ENCODE results near the gene AGAP2.

DNA sequence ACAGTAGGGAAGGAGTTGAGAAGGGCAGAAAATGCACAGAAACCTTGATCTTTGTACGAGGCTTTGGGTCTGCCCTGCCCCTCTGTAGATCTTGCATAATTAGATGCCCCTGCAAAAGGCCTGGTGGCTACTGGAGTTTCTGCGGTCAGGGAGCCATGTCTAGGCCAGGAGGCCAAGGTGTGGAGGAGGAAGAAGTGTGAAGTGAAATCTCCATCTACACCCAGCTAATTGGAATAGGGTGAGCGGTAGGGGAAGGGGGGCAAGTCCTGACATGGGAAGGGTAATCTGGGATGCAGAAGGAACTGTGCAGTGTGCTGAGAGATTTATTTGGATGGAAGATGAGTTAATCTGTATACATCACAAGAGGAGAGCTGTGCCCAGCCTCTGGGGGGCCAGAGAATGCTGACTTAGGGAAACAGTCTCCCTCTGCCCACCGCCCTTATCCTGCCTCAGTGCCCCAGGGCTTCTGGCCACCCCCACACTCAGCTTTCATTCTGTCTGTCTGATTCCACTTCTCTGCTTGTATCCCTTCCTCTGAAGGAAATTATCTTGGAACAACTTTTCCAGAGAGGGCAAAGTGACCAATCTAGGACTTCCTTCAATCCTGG, 23.0 kb upstream of the AGAP2 start:
- TF ChIP-seq, protein P1, sequence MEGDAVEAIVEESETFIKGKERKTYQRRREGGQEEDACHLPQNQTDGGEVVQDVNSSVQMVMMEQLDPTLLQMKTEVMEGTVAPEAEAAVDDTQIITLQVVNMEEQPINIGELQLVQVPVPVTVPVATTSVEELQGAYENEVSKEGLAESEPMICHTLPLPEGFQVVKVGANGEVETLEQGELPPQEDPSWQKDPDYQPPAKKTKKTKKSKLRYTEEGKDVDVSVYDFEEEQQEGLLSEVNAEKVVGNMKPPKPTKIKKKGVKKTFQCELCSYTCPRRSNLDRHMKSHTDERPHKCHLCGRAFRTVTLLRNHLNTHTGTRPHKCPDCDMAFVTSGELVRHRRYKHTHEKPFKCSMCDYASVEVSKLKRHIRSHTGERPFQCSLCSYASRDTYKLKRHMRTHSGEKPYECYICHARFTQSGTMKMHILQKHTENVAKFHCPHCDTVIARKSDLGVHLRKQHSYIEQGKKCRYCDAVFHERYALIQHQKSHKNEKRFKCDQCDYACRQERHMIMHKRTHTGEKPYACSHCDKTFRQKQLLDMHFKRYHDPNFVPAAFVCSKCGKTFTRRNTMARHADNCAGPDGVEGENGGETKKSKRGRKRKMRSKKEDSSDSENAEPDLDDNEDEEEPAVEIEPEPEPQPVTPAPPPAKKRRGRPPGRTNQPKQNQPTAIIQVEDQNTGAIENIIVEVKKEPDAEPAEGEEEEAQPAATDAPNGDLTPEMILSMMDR (IDR thresholded peaks at IDR 0.05), result no peak
- TF ChIP-seq EP300 (IDR thresholded peaks at IDR 0.05) (no peak), POLR2A (IDR thresholded peaks at IDR 0.05) (no peak)

Data from tibial nerve (tissue), 4 donors.